Posterior cingulate gyrus (tissue), 11 donors: ENCODE data around the gene SRC.
"Not testable (repeated sequence)": the region's sequence is repeated elsewhere in the genome, so short reads cannot be mapped to it uniquely, and the experiment has no call there.

Experiments
- DNase-seq, 10 donors: peaks; one replicate each; pipeline versions ENCODE4 v3.0.0 to v3.0.0-alpha.2; 2020 to 2021; ENCODE audit warnings: mixed read lengths in 3 of 10
- intact Hi-C: fragments of 100-400 bp; cut with DNase I; formaldehyde crosslinking; loops from one replicate; pipeline ENCODE4 v1.15.1; 2023

SRC gene

DNA sequence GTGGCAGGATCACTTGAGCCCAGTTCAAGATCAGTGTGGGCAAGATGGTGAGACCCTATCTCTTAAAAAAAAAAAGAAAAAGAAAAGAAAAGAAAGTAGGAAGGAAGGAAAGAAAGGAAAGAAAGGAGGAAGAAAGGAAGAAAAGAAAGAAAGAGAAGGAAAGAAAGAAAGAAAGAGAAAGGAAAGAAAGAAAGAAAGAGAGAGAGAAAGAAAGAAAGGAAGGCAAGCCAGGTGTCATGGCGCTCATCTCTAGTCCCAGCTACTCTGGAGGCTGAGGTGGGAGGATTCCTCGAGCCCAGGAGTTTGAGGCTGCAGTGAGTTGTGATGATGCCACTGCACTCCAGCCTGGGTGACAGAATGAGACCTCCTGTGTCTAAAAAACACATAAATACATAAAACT, 11.5 kb upstream of the SRC start:
- intact Hi-C loops: no loop called here

GRCh38 chr20:37335642-37336368, 10.1 kb upstream of the SRC start:
- peak in 2 of 10 donors; percentile 12 to 52 for DNase-seq

More for the DNA sequence above, 11.5 kb upstream of the SRC start:
- peak in 2 of 10 donors; percentile 5 to 17 for DNase-seq

DNA sequence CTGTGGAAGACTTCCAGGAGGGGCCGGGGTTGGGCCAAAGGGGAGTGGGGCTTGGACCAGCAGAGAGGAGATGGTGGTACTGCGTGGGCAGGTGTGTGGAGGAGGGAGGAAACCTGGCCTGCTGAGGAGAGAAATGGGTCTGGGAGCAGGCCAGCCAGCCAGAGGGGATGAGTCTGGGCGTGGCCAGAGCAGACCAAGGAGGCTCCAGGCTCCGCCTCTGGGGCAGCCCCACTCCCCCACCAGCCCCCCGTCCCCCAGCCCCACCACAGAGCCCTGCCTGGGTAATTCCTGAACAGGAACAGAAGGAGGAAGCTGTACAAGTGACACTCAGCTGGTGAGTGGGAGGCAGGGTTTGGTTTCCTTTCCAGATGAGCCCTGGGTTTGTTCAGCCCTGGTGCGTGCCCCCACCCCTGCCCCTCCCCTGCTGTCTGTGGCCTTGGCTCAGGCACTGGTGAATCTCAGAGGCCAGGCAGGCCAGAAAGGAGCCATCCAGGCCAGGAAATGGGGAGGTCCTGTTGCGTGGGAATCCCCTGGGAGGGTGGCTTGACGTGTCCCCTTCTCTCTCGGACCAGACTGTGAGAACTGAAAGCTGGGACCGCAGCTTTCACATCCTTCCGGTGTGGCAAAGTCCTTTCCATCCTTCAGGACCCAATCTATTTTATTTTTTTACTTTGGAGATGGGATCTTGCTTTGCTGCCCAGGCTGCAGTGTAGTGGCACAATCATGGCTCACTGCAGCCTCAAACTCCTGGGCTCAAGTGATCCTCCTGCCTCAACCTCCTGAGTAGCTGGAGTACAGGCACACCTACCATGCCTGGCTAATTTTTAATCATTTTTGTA, 9.4 kb upstream of the SRC start:
- DNase-seq: peak in 3 of 10 donors; percentile 35 to 72 (median 65)
- intact Hi-C loops: no loop called here

More at GRCh38 chr20:37335642-37336368, 10.1 kb upstream of the SRC start:
- intact Hi-C loops: no loop called here

DNA sequence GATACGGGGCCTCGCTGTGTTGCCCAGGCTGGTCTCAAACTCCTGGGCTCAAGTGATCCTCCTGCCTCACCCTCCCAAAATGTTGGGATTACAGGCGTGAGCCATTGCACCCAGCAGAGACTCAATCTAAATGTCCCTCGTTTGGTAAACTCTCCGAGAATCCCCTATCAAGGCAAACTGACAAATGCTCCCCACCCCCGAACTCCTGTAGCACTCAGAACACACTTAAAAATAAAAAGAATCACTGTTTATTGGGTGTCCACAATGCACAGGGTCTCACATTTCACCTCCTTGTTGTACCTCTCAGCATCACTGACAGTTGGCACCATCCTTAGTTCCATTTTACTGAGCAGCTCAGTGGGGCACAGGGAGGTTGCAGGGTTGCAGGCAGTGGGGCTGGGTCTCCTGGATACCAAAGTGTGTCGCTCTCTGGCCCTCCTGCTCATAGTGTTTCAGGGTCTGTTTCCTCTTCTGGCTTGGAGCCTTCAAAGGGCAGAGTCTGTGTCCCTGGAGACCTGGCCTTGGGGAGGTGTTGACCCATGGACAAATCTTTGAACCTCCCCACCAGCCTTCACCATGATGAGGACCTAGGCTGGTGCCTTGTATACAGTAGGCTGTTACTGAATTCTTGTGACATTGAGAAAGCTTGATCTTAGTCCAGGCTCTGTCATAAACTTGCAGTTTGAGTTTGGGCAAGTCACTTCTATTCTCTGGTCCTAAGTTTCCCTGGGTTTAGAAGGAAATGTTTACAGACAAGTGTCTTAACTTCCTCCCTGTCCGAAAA, 8.5 kb upstream of the SRC start:
- peak in 2 of 10 donors; percentile 11 to 29 for DNase-seq
- intact Hi-C loops: no loop called here

- intact Hi-C loops: not testable (repeated sequence)
- peak in 1 of 10 donors; percentile 2 for DNase-seq
Measured at GRCh38 chr20:37338380-37338779, 7.6 kb upstream of the SRC start.

DNA sequence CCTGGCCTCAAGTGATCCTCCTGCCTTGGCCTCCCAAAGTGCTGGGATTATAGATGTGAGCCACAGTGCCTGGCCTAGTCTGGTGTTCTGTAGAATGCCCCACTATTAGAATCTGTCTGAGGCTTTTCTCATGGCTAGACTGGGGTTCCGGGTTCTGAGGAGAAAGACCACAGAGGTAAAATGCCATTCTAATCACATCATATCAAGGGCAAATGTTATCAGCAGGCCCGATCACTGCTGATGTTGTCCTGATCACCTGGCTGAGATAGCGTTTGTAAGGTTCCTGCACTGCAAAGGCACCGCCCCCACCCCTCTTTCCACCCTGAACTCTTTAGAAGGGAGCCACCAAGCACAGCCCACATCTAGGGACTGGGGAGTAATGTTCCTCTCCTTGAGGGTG, 6.7 kb upstream of the SRC start:
- peak in 1 of 10 donors; percentile 14 for DNase-seq
- intact Hi-C loops: no loop called here

DNA sequence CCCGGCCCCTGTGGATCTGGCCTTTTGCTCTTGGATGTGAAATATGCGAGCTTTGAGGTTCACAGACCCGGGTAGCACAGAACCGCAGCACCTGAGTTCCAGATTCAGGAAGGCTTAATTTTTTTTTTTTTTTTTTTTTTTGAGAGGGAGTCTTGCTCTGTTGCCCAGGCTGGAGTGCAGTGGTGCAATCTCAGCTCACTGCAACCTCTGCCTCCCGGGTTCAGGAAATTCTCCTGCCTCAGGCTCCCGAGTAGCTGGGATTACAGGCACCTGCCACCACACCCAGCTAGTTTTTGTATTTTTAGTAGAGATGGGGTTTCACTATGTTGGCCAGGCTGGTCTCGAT, 6.2 kb upstream of the SRC start:
- intact Hi-C loops: not testable (repeated sequence)
- peak in 2 of 10 donors; percentile 34 to 41 for DNase-seq

DNA sequence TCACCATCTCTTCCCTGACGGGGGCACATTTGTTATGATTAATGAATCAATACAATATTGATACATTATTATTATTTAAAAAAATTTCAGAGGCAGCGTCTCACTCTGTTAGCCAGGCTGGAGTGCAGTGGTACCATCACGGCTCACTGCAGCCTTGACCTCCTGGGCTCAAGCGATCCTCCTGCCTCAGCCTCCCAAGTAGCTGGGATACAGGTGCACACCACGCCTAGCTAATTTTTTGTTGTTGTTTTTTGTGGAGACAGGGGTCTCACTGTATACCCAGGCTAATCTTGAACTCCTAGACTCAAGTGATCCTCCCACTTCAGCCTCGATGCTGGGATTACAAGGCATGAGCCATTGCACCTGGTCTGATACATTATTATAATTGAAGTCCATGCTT, 4.9 kb upstream of the SRC start:
- DNase-seq: peak in 1 of 10 donors; percentile 36
- intact Hi-C loops: no loop called here

- intact Hi-C loops: no loop called here
- peak in 3 of 10 donors; percentile 54 to 75 (median 59) for DNase-seq
Measured at GRCh38 chr20:37341632-37342031, 4.3 kb upstream of the SRC start.

GRCh38 chr20:37342231-37343177, 3.4 kb upstream of the SRC start:
- intact Hi-C loops: no loop called here
- peak in 3 of 10 donors; percentile 24 to 47 (median 34) for DNase-seq

- DNase-seq: peak in 3 of 10 donors; percentile 45 to 50 (median 46)
- intact Hi-C loops: no loop called here
Measured at GRCh38 chr20:37343212-37343993, 2.5 kb upstream of the SRC start.

DNA sequence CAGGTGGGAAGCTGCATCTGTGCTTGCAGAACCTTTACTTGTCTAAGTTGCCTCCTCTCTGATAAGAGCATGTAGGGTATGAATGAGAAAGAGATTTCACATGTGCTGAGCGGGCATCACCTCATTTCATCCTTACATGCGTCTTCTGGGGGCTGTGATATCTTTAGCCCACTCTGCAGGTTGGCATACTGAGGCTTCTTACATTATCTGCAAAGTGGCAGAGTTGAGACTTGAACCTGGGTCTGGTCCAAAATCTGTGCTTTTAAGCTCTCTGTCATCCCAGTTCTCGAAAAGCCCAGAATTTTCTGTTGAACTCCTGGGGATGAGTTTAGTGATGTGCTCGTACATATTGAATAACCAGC, 2.0 kb upstream of the SRC start:
- intact Hi-C loops: no loop called here

GRCh38 chr20:37344506-37345338, 1.2 kb upstream of the SRC start:
- DNase-seq: peak in 3 of 10 donors; percentile 12 to 70 (median 26)
- intact Hi-C loops: no loop called here

More for the DNA sequence above, 2.0 kb upstream of the SRC start:
- no peak for DNase-seq

GRCh38 chr20:37346236-37346534, 245 bp downstream of the SRC start:
- no peak for DNase-seq
- intact Hi-C loops: no loop called here

DNA sequence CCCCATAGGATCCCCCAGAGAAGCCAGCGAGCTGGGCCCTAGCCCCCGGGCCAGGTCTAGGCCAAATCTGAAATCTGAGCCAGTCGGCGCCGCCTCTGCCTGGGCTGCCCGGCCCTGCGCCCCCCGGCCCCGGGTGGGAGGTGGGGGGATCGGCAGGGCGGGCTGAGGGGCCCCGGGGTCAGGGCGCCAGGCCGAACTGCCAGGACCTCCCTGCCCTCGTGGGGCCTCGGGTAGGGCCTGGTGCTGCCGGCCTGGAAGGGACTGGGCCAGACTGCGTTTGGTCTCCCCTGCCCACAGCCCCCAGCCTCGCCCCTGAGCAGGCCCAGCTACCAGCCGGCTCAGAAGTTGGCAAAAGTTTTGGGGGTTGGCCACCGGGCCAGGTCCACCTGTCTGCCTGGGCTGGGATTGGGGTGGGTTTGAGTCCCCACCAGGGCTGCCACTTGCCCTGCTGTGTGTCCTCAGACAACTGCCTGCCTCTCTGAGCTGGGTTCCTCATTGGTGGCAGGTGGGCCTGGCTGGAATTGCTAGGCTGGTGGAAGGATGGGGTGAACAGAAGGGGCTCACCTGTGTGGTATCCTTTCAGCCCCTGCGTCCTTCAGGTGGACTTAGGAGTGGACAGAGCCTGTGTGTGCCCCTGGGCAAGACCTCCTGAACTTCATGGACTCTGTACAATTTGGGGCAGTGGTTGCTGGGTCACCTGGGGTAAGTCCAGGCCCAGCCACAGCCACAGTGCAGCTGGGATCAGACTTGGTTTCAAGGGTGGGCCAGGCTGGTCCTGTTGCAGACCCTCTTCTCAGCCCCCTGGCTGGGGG, 801 bp downstream of the SRC start:
- DNase-seq: peak in 3 of 10 donors; percentile 64 to 79 (median 77)
- intact Hi-C loops: no loop called here

- intact Hi-C loops: no loop called here
- no peak for DNase-seq
Measured at GRCh38 chr20:37347347-37347823, 1.4 kb downstream of the SRC start.
